Measurements from ENCODE around the gene MCF2L. TPM values are rescaled to one million over a fixed set of nuclear protein-coding genes. Genes with fewer than 3 reads are reported as not detected.
"Not testable (repeated sequence)": the region's sequence is repeated elsewhere in the genome, so short reads cannot be mapped to it uniquely, and the experiment has no call there.

MCF2L gene, protein sequence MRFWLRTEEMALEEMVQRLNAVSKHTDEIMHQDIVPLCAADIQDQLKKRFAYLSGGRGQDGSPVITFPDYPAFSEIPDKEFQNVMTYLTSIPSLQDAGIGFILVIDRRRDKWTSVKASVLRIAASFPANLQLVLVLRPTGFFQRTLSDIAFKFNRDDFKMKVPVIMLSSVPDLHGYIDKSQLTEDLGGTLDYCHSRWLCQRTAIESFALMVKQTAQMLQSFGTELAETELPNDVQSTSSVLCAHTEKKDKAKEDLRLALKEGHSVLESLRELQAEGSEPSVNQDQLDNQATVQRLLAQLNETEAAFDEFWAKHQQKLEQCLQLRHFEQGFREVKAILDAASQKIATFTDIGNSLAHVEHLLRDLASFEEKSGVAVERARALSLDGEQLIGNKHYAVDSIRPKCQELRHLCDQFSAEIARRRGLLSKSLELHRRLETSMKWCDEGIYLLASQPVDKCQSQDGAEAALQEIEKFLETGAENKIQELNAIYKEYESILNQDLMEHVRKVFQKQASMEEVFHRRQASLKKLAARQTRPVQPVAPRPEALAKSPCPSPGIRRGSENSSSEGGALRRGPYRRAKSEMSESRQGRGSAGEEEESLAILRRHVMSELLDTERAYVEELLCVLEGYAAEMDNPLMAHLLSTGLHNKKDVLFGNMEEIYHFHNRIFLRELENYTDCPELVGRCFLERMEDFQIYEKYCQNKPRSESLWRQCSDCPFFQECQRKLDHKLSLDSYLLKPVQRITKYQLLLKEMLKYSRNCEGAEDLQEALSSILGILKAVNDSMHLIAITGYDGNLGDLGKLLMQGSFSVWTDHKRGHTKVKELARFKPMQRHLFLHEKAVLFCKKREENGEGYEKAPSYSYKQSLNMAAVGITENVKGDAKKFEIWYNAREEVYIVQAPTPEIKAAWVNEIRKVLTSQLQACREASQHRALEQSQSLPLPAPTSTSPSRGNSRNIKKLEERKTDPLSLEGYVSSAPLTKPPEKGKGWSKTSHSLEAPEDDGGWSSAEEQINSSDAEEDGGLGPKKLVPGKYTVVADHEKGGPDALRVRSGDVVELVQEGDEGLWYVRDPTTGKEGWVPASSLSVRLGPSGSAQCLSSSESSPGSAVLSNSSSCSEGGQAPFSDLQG
- polyA plus RNA-seq (2014; cell fraction: cytosol; rRNA removed), result 17.2 and 22.4 TPM in 2 replicates
- 60.9 and 65.9 TPM in 2 replicates for polyA plus RNA-seq (2014; cell fraction: nucleus; rRNA removed)

DNA sequence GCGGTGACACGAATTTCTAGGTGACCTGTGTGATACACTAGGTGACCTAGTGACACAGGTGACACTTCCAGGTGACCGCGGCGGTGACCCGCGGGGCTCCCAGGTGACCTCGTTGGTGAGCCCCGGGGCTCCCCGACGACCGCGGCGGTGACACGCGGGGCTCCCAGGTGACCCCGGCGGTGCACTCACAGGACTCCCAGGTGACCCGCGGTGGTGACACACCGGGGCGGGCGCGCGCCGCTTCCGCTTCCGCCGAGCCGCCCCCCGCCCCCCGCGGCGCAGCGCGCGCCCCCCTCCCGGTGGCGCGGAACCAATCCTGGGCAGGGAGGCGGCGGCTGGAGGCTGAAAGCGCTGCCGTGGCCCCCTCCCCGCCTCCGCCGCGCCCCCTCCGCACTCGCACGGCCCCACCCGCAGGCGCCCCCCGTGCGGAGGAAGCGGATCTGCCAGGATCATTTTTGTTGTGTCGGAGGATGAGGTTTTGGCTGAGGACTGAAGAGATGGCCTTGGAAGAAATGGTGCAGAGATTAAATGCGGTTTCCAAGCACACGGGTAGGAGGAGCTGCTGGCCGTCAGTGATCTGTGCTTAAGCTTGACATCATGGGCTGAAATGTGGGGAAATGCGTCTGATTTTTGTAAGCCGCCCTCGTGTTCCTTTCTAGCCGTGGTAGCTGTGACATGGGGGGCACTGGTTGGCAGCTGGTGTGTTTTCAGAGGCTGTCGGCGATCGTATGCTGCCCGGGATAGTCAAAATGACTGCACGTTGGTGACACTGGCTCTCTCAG lies at the start of gene MCF2L:
Gene MCF2L, plus strand, starts transcription at position 305 of the 782 bp plus-strand sequence. Its CDS starts 166 bp downstream, at position 471.
- peak; percentile 55 for DNase-seq (ENCODE audit: low spot score)

DNA sequence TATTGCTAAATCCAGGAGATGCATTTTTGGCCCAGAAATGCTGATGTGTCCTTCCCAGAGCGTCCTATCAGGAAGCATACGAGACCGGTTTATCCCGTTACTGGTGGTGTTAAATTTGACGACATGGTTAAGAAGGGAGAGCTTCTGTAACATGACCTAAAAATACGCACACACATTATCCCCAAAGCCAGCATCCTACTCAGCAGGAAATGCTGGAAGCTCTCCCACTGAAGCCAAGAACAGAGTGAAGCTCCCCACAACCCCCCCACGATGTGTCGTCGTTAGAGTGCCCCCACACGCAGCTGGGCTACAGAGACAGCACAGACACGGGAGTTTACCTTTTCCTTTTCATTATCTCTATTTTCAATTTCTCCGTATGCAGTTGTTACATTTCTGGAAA lies 45.1 kb upstream of the MCF2L start:
- no peak for DNase-seq (ENCODE audit: low spot score)

DNA sequence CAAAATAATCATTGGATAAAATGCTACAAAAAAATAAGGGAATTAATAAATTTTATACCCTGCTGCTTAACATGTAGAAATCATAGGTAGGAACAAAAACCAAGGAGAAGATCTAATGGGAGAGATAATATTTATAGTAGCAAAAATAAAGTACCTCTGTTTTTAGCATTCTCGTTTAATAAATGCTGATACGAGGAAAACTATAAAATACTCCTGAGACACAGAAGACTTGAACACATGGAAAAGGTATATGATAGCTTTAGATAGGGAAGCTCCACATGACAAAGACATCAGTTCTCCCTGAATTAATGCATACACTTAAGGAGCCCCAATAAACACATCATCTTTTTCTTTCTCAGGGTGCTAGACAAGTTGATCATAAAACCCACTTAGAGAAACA lies 44.6 kb upstream of the MCF2L start:
- no peak for DNase-seq (ENCODE audit: low spot score)

DNA sequence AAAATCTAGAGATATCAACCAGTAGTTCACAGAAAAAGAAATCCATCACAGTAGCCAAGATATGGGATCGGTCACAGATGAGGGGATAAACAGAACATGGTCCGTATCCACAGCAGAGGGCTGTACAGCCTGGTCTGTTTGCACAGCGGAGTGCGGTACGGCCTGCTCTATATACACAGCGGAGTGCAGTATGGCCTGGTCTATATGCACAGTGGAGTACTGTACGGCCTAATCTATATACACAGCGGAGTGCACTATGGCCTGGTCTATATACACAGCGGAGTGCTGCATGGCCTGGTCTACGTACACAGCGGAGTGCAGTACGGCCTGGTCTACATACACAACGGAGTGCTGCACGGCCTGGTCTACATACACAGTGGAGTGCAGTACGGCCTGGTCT lies 43.0 kb upstream of the MCF2L start:
- DNase-seq (ENCODE audit: low spot score), result no peak

DNA sequence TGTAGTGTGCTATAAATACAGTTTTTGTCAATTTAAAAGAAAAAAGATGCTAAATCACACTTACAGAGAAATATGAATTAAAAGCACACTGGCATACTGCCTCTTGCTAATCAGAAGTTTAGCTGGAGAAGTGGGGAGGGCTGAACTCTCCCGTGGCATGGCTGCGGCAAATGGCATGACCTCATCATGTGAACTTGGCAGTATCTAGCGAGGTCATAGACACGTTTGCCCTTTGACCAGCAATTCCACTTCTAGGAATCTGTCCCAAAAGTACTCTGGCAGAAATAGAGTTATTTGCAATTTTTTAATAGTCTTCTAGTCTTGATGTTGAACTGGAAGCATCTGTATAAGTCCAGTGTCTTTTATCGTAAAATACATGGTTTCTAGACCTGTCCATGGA lies 42.0 kb upstream of the MCF2L start:
- DNase-seq (ENCODE audit: low spot score), result no peak

DNA sequence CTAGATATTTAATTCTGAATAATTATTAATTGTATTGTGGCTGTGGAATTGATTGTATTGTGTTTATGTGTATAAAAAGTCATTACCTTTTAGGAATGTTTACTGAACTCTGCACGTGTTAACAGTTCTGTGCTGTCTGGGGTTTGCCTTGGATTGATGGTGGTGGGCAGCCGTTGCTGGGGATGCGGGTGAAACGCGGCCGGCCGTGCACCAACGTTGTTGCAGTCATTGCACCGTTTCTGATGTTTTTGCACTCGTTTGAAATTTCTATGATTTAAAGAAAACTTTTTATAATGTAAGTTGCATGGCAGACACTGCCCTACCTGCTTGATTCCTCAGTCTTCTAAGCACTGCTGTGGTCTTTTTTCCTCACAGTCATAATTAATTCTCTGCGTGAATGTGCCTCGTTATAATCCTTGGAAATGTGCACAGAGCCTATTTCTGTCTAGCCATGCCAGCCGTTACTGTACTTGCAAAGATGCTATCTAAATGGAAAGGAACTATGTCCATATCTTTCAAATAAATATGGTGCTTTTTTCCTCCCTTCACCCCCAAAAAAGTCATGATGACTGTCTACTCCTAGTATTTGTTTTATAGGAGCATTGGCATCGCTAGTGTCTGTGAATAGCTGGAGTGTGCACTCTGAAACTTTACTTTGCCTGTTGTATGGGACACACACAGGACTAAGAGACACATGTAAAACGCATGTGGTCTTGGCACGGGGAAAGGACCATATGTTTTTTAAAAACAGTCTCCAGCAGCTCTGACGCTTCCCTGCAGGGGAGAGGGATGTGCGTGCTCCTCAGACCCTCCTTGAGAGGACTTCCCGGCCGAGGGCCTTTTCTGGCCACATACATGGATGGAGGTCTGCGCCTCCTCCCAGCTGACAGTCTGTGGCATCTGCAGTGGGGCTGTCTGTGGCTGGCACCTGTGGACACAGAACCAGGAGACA lies 40.7 kb upstream of the MCF2L start:
- DNase-seq (ENCODE audit: low spot score), result no peak

DNA sequence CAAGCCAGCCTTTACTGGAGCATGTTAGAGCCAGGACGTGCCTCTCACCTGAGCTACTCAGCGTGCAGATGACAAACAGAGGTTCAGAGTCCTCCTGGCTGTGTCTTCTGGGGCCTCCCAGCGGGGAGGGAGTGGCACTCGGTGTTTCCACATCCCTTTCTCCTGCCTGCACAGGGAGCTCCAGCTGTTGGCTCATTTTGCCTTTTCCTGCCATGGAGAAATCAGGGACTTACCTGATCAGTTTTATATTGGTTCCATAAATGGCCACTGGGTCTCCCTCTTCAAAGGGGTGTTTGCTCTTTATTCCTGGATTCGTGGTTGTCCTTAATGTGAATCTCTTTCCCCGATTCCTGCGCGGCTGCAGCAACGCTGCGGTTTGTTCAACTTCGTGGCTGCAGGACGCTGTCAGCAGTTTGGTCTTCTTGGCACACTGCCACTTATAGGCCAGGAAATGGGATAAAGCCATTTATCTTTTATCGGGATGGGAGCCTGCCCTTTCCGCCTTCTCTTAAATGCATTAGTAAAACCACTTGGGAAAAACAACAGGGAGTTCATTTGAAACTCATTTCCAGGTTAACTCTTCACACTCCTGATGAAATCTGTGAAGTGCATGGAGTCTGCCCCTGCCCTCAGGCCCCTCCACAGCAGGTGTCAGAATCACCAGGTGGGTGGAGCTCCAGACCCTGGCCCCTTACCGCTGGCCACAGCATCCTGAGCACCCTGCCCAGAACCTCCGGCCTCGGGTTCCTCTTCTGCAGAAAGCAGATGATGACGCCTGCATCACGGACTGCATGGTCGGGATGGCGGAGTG lies 39.8 kb upstream of the MCF2L start:
- peak; percentile 60 for DNase-seq (ENCODE audit: low spot score)

DNA sequence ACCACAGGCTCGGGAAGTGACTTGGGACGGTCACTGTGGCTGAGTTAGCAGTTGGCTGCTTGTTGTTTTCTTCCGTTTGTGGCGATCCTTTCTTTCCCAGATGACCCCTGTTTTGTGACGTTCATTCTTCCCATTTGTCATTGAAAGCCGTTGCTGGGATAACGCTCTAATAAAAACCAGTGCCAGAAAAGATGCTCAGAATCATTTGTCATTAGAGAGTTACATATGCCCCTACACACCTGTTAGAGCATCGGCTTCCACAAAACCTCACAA lies 39.3 kb upstream of the MCF2L start:
- DNase-seq (ENCODE audit: low spot score), result no peak

DNA sequence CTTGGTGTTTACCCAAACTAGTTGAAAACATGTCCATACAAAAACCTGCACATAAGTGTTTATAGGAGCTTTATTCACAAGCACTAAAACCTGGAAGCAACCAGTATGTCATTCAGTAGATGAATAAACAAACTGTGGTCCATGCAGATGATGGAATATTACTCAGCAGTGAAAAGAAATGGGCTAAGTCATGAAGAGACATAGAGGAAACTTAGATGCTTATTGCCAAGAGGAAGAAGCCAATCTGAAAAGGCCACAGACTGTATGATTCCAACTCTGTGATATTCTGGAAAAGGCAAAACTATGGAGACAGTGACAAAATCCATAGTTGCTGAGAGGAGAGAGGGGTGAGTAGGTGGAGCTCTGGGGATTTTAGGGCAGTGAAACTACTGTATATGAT lies 38.8 kb upstream of the MCF2L start:
- DNase-seq (ENCODE audit: low spot score), result no peak

DNA sequence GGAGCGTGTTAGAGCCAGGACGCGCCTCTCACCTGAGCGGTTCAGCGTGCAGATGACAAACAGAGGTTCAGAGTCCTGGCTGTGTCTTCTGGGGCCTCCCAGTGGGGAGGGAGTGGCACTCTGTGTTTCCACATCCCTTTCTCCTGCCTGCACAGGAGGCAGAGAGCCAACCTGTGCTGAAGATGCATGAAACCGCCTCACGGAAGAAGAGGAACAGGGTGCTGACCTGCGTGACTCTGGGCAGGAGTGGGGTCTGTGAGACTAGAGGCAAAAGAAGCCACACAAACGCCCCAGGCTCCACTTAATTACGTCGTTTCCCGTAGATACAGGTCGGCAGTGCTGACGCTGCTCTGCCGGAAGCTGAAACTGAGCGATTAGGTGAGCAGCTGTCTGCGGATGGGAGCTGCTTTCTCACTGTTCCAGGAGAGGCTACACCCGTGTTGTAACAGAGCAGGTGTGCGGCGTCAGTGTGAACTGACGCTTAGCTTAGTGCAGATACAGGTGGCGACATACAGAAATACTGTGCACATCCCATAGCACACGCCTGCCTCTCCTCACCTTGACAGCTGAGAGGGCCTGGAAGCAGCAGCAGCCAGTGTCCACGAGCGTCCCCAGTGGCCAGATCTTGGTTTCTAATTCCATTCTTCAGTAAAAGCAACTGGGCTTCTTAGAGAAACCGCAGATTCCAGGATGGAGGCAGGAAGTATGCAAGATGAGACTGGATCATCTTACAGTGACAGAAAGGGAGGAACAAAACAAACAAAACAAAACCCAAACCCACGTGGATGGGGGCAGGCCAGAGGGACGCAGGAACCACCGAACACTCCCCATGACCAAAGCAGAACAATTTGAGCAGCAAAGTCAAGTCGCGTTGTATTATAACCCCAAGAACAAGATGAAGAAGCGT lies 37.7 kb upstream of the MCF2L start:
- peak; percentile 77 for DNase-seq (ENCODE audit: low spot score)

DNA sequence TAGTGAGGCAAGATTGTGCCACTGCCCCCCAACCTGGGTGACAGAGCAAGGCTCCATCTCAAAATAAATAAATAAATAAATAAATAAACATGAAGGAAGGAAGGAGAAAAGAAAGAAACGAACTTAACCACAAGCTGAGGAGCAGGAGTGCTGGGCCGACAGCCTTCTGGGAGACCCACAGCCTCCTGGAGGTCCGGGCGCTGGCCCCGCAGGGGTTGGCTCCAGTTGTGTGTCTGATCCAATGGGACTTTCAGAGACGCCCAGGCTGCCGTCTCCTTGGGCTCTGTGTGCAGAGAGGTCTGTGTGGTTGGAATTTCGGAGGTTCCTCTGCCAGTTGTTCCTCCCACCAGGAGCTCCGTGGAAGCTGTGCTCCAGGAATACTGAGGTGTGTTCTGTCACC lies 36.0 kb upstream of the MCF2L start:
- no peak for DNase-seq (ENCODE audit: low spot score)

DNA sequence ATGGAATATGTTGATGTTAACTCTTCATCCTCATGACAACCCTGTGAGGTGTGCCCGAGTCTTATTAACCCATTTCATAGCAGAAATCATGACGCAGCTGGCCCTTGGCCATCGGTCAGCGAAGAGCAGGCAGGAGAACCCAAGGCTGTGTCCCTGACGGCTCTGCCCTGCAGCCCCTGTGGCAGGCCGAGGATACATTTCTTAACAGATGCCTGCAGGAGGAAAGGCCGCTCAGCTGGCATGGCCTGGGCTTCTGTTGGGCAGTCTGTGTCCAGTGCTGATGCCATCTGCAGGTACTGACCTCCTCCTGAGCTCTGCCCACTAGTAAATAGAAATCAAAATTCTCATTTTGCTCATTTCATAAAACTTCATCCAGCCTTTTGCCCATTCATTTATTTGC lies 35.4 kb upstream of the MCF2L start:
- DNase-seq (ENCODE audit: low spot score), result no peak

DNA sequence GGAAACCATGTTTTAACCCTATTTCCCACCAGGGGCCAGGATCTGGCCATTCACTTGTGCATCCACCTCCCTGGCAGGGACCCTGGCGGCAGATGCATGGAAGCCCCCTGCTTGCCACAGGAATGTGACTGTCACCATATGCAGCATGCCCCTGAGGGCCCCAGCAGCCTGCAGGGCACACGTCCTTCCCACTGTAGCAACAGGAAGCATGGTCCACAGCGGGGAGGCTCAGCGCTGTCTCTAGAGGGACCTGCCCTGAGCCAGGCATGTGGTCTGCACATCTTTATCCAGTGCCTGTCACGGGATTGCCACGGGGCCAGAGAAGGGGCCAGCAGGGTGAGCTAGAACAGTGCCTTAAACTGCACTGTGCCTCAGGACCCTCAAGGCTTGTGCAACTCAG lies 34.9 kb upstream of the MCF2L start:
- DNase-seq (ENCODE audit: low spot score), result peak; percentile 44

DNA sequence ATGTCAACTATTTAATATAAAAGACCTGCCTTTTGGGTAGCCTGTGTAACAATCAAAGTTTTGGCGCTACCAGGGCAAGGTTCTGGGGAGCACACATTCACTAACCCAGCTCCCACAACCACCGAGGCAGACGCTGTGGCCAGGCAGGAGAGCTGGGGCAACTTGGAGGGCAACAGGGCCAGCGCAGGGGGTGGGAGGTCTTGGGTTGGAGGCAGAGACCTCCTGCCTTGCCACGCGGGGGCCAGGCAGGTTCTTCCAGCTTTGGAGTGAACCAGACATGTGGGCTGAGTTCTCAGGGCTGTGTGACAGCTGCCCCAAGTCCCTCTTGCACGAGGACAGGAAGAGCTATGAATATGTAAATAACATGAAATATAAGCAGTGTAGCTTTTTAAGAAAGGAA lies 30.3 kb upstream of the MCF2L start:
- no peak for DNase-seq (ENCODE audit: low spot score)

DNA sequence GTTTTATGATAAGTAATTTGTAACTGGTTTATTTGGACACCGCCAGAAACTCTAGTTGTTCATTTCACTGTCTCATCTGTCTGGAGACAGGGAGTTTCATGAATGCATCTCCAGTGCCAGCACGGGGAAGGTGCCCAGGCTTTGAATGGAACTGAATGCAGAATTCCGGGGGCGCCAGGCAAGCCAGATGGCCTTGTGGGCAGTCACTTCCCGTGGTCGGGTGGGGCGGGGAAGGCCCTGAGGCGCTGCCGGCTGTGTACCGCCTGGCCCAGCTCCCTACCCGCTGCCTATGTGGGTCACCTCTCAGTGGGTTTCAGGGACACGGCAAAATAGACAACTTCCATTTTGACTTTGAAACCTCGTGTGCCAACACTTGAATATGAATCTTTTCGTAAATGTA lies 28.8 kb upstream of the MCF2L start:
- DNase-seq (ENCODE audit: low spot score), result no peak

DNA sequence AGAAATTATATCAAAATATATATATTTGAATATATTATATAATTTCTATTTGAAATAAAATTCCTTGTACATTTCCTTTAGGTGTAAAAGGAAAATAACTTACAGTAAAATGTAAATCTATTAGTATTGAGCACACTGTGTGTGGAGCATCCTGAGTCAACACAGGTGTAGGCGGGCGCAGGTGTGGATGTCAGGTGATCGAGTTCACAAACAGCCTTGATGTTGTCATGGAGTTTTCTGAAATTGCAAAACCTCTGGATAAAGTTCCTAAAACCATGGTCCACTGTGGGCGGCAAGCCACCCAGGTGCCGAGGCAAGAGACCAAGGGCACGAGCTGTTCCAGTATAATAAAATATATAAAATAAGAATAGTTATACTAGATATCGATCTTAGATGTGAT lies 27.7 kb upstream of the MCF2L start:
- no peak for DNase-seq (ENCODE audit: low spot score)

DNA sequence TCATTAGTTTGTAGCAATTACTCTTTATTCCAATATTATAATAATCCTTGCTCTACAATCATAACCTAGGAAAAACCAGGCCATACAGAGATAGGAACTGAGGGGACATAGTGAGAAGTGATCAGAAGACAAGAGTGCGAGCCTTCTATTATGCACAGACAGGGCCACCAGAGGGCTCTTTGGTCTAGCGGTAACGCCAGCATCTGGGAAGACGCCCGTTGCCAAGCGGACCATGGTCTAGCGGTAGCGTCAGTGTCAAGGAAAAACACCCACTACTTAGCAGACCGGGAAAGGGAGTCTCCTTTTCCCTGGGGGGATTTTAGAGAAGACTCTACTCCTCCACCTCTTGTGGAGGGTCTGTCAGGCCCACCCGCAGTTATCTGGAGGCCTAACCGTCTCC lies 27.2 kb upstream of the MCF2L start:
- not testable (repeated sequence) for DNase-seq (ENCODE audit: low spot score)

DNA sequence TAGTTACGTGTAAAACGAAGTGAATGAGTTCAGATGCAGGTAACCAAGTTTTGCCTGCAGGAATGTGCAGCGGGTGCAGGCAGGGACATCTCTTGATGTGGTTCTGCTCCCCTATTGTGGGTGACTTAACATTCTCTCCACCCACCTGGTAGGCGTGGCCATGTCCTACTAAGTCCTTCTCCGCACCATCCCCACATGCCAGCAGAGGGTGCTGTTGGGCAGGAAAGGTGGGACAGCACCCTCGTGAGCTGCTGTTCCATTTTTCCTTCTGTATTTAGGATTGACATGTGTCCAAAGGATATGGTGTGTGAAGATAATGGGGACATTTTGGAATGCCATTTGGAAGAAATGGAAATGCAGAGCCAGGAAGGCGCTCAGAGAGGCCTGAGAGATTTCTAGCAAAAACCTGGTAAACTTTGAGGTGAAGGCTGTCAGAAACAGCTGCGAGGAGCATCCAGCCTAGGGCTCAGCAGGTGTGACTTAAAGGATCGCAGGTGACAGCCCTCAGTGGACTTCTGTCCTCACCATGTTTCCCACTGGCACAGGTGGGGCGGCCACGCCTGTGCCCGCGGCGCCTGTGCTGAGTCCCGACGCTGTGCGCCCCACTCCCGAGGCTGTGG lies 26.2 kb upstream of the MCF2L start:
- DNase-seq (ENCODE audit: low spot score), result peak; percentile 95
